Measurements from ENCODE around the gene LMOD2.

The LMOD2 gene

GRCh38 chr7:123674399-123675180, 18.9 kb downstream of the LMOD2 start:
- H2BK5ac ChIP-seq (ENCODE audit: low read length) = no peak overlapping the region
- H3K4me2 ChIP-seq (ENCODE audit: low read length) = no peak overlapping the region
- H3K79me2 ChIP-seq (ENCODE audit: control insufficient read depth, insufficient read depth, low read length) = no peaks in the 10 kb centered on the region
- no CpG with 5 or more reads among the region's 2 CpGs for WGBS (ENCODE audit: extremely low coverage, insufficient coverage, low lambda C conversion rate)
- H3K18ac ChIP-seq (ENCODE audit: low read length) = no peak overlapping the region
- H3K36me3 ChIP-seq (ENCODE audit: control insufficient read depth, insufficient read depth, low read length) = no peaks in the 10 kb centered on the region
- no peaks in the 10 kb centered on the region for H3K27me3 ChIP-seq (ENCODE audit: insufficient read depth, low read length, poor library complexity)
- no peaks in the 10 kb centered on the region for H3K79me1 ChIP-seq (ENCODE audit: low read length)
- no peak overlapping the region for H4K5ac ChIP-seq (ENCODE audit: low read length)
- H3K9ac ChIP-seq (ENCODE audit: low read length) = no peak overlapping the region
- no peaks in the 10 kb centered on the region for H3K4me1 ChIP-seq (ENCODE audit: control insufficient read depth, low read depth, low read length)
- H2BK120ac ChIP-seq (ENCODE audit: low read depth, low read length) = no peak overlapping the region
- H2AK5ac ChIP-seq (ENCODE audit: low read length) = no peak overlapping the region
- H3K56ac ChIP-seq (ENCODE audit: low read length) = no peak overlapping the region
- no peak overlapping the region for H4K8ac ChIP-seq (ENCODE audit: low read depth, low read length)
- H3K4ac ChIP-seq (ENCODE audit: low read depth, low read length) = no peak overlapping the region
- H2BK15ac ChIP-seq (replicated peaks; ENCODE audit: low read depth) = no peak overlapping the region
- no peak overlapping the region for H3K27ac ChIP-seq (ENCODE audit: low read depth, low read length)
- no peak overlapping the region for H3K23ac ChIP-seq (ENCODE audit: low read length)
- H3K4me3 ChIP-seq (ENCODE audit: low read length) = no peak overlapping the region
- DNase-seq = no peak

GRCh38 chr7:123675181-123675473, 19.5 kb downstream of the LMOD2 start:
- Histone ChIP-seq H3K4me1 (ENCODE audit: control insufficient read depth, low read depth, low read length) (no peaks in the 10 kb centered on the region), H3K9ac (ENCODE audit: low read length) (no peak overlapping the region), H3K36me3 (ENCODE audit: control insufficient read depth, insufficient read depth, low read length) (no peaks in the 10 kb centered on the region), H3K23ac (ENCODE audit: low read length) (no peak overlapping the region), H2BK5ac (ENCODE audit: low read length) (no peak overlapping the region), H3K18ac (ENCODE audit: low read length) (no peak overlapping the region), H3K27me3 (ENCODE audit: insufficient read depth, low read length, poor library complexity) (no peaks in the 10 kb centered on the region), H2BK15ac (replicated peaks; ENCODE audit: low read depth) (no peak overlapping the region), H3K79me1 (ENCODE audit: low read length) (no peaks in the 10 kb centered on the region), H3K27ac (ENCODE audit: low read depth, low read length) (no peak overlapping the region), H4K5ac (ENCODE audit: low read length) (no peak overlapping the region), H2AK5ac (ENCODE audit: low read length) (no peak overlapping the region), H2BK120ac (ENCODE audit: low read depth, low read length) (no peak overlapping the region), H3K79me2 (ENCODE audit: control insufficient read depth, insufficient read depth, low read length) (no peaks in the 10 kb centered on the region), H3K4me3 (ENCODE audit: low read length) (no peak overlapping the region), H4K8ac (ENCODE audit: low read depth, low read length) (no peak overlapping the region), H3K56ac (ENCODE audit: low read length) (no peak overlapping the region), H3K4ac (ENCODE audit: low read depth, low read length) (no peak overlapping the region), H3K4me2 (ENCODE audit: low read length) (no peak overlapping the region)
- no peak for DNase-seq

- no peak overlapping the region for H3K9ac ChIP-seq (ENCODE audit: low read length)
- H3K4me1 ChIP-seq (ENCODE audit: control insufficient read depth, low read depth, low read length) = no peaks in the 10 kb centered on the region
- no peaks in the 10 kb centered on the region for H3K79me2 ChIP-seq (ENCODE audit: control insufficient read depth, insufficient read depth, low read length)
- no peak overlapping the region for H3K4me2 ChIP-seq (ENCODE audit: low read length)
- no peak overlapping the region for H3K56ac ChIP-seq (ENCODE audit: low read length)
- H3K79me1 ChIP-seq (ENCODE audit: low read length) = no peaks in the 10 kb centered on the region
- no peak overlapping the region for H3K23ac ChIP-seq (ENCODE audit: low read length)
- H4K8ac ChIP-seq (ENCODE audit: low read depth, low read length) = no peak overlapping the region
- no peaks in the 10 kb centered on the region for H3K27me3 ChIP-seq (ENCODE audit: insufficient read depth, low read length, poor library complexity)
- no peak overlapping the region for H3K4me3 ChIP-seq (ENCODE audit: low read length)
- no peak overlapping the region for H3K27ac ChIP-seq (ENCODE audit: low read depth, low read length)
- no CpG with 5 or more reads among the region's 2 CpGs for WGBS (ENCODE audit: extremely low coverage, insufficient coverage, low lambda C conversion rate)
- no peak for DNase-seq
- H2BK15ac ChIP-seq (replicated peaks; ENCODE audit: low read depth) = no peak overlapping the region
- H2BK120ac ChIP-seq (ENCODE audit: low read depth, low read length) = no peak overlapping the region
- no peak overlapping the region for H2BK5ac ChIP-seq (ENCODE audit: low read length)
- no peak overlapping the region for H3K4ac ChIP-seq (ENCODE audit: low read depth, low read length)
- no peak overlapping the region for H4K5ac ChIP-seq (ENCODE audit: low read length)
- H3K36me3 ChIP-seq (ENCODE audit: control insufficient read depth, insufficient read depth, low read length) = no peaks in the 10 kb centered on the region
- H3K18ac ChIP-seq (ENCODE audit: low read length) = no peak overlapping the region
- no peak overlapping the region for H2AK5ac ChIP-seq (ENCODE audit: low read length)
Measured at GRCh38 chr7:123677061-123677715, 21.5 kb downstream of the LMOD2 start.

DNA sequence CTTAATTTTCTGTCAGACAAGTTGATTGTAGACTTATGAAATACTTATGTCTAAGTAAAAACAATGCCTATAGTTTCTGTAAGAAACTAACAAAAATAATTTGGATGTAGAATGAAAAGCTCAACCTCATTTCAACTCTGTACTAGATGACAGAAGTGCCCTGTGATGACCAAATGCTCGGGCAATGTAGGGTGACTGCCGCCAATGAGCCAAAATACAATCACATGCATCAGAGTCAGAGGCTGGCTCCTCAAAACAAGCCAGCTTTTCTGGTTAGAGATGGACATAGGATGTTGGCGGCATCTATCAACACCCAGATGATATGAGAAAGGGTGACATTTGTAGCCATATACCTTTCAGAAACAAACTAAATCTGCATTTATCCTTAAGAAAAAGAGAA, 23.9 kb downstream of the LMOD2 start:
- no peak overlapping the region for H3K4ac ChIP-seq (ENCODE audit: low read depth, low read length)
- no peak overlapping the region for H3K4me2 ChIP-seq (ENCODE audit: low read length)
- H3K79me2 ChIP-seq (ENCODE audit: control insufficient read depth, insufficient read depth, low read length) = no peaks in the 10 kb centered on the region
- no peak overlapping the region for H3K9ac ChIP-seq (ENCODE audit: low read length)
- no peak overlapping the region for H4K8ac ChIP-seq (ENCODE audit: low read depth, low read length)
- H2AK5ac ChIP-seq (ENCODE audit: low read length) = no peak overlapping the region
- H3K23ac ChIP-seq (ENCODE audit: low read length) = no peak overlapping the region
- H3K18ac ChIP-seq (ENCODE audit: low read length) = no peak overlapping the region
- no CpG with 5 or more reads among the region's 3 CpGs for WGBS (ENCODE audit: extremely low coverage, insufficient coverage, low lambda C conversion rate)
- no peak overlapping the region for H3K4me3 ChIP-seq (ENCODE audit: low read length)
- H2BK5ac ChIP-seq (ENCODE audit: low read length) = no peak overlapping the region
- H3K4me1 ChIP-seq (ENCODE audit: control insufficient read depth, low read depth, low read length) = no peaks in the 10 kb centered on the region
- no peaks in the 10 kb centered on the region for H3K79me1 ChIP-seq (ENCODE audit: low read length)
- H3K36me3 ChIP-seq (ENCODE audit: control insufficient read depth, insufficient read depth, low read length) = no peaks in the 10 kb centered on the region
- H3K56ac ChIP-seq (ENCODE audit: low read length) = no peak overlapping the region
- H3K27me3 ChIP-seq (ENCODE audit: insufficient read depth, low read length, poor library complexity) = no peaks in the 10 kb centered on the region
- no peak overlapping the region for H4K5ac ChIP-seq (ENCODE audit: low read length)
- no peak overlapping the region for H2BK15ac ChIP-seq (replicated peaks; ENCODE audit: low read depth)
- H3K27ac ChIP-seq (ENCODE audit: low read depth, low read length) = no peak overlapping the region
- no peak overlapping the region for H2BK120ac ChIP-seq (ENCODE audit: low read depth, low read length)
- no peak for DNase-seq

- H3K27me3 ChIP-seq (ENCODE audit: insufficient read depth, low read length, poor library complexity) = no peaks in the 10 kb centered on the region
- no peaks in the 10 kb centered on the region for H3K4me1 ChIP-seq (ENCODE audit: control insufficient read depth, low read depth, low read length)
- no peak overlapping the region for H4K8ac ChIP-seq (ENCODE audit: low read depth, low read length)
- no peak for DNase-seq
- H3K56ac ChIP-seq (ENCODE audit: low read length) = no peak overlapping the region
- H2AK5ac ChIP-seq (ENCODE audit: low read length) = no peak overlapping the region
- no peak overlapping the region for H2BK15ac ChIP-seq (replicated peaks; ENCODE audit: low read depth)
- no peak overlapping the region for H3K23ac ChIP-seq (ENCODE audit: low read length)
- no peak overlapping the region for H2BK120ac ChIP-seq (ENCODE audit: low read depth, low read length)
- no peak overlapping the region for H3K18ac ChIP-seq (ENCODE audit: low read length)
- no peak overlapping the region for H3K4me3 ChIP-seq (ENCODE audit: low read length)
- no peaks in the 10 kb centered on the region for H3K36me3 ChIP-seq (ENCODE audit: control insufficient read depth, insufficient read depth, low read length)
- WGBS (ENCODE audit: extremely low coverage, insufficient coverage, low lambda C conversion rate) = no CpG with 5 or more reads among the region's 3 CpGs
- H3K9ac ChIP-seq (ENCODE audit: low read length) = no peak overlapping the region
- H3K4ac ChIP-seq (ENCODE audit: low read depth, low read length) = no peak overlapping the region
- no peaks in the 10 kb centered on the region for H3K79me2 ChIP-seq (ENCODE audit: control insufficient read depth, insufficient read depth, low read length)
- no peaks in the 10 kb centered on the region for H3K79me1 ChIP-seq (ENCODE audit: low read length)
- H2BK5ac ChIP-seq (ENCODE audit: low read length) = no peak overlapping the region
- no peak overlapping the region for H3K4me2 ChIP-seq (ENCODE audit: low read length)
- no peak overlapping the region for H3K27ac ChIP-seq (ENCODE audit: low read depth, low read length)
- no peak overlapping the region for H4K5ac ChIP-seq (ENCODE audit: low read length)
Measured at GRCh38 chr7:123680580-123680979, 24.9 kb downstream of the LMOD2 start.

DNA sequence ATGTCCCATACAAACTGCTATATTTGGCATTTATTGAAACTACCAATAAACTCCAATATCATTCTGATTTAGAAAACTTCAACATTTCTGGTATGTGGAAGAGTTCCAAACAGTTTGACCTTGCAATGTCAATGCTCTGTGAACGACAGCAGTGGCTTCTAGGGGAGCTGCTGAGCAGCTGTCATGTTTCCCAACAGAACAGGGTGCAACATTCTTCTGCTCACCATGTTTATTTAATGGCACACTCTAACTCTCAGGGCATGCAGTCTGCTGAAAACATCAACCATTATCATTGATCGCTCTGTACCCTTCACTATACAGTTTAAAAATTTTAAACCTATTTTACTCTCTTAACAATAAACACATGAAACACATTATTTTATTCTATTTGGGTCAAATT, 25.9 kb downstream of the LMOD2 start:
- Histone ChIP-seq H3K56ac (ENCODE audit: low read length) (no peak overlapping the region), H2AK5ac (ENCODE audit: low read length) (no peak overlapping the region), H3K4me1 (ENCODE audit: control insufficient read depth, low read depth, low read length) (no peaks in the 10 kb centered on the region), H4K5ac (ENCODE audit: low read length) (no peak overlapping the region), H2BK15ac (replicated peaks; ENCODE audit: low read depth) (no peak overlapping the region), H3K27me3 (ENCODE audit: insufficient read depth, low read length, poor library complexity) (no peaks in the 10 kb centered on the region), H2BK120ac (ENCODE audit: low read depth, low read length) (no peak overlapping the region), H3K9ac (ENCODE audit: low read length) (no peak overlapping the region), H2BK5ac (ENCODE audit: low read length) (no peak overlapping the region), H3K23ac (ENCODE audit: low read length) (no peak overlapping the region), H3K4me2 (ENCODE audit: low read length) (no peak overlapping the region), H3K36me3 (ENCODE audit: control insufficient read depth, insufficient read depth, low read length) (no peaks in the 10 kb centered on the region), H3K79me2 (ENCODE audit: control insufficient read depth, insufficient read depth, low read length) (no peaks in the 10 kb centered on the region), H3K4me3 (ENCODE audit: low read length) (no peak overlapping the region), H3K18ac (ENCODE audit: low read length) (no peak overlapping the region), H4K8ac (ENCODE audit: low read depth, low read length) (no peak overlapping the region), H3K79me1 (ENCODE audit: low read length) (no peaks in the 10 kb centered on the region), H3K27ac (ENCODE audit: low read depth, low read length) (no peak overlapping the region), H3K4ac (ENCODE audit: low read depth, low read length) (no peak overlapping the region)
- DNase-seq = no peak
- WGBS (ENCODE audit: extremely low coverage, insufficient coverage, low lambda C conversion rate) = 100% methylated on average over 1 of the region's 2 CpGs
